ENCODE measurements around the gene YES1.
"Not testable (repeated sequence)": the region's sequence is repeated elsewhere in the genome, so short reads cannot be mapped to it uniquely, and the experiment has no call there.

The YES1 gene

DNA sequence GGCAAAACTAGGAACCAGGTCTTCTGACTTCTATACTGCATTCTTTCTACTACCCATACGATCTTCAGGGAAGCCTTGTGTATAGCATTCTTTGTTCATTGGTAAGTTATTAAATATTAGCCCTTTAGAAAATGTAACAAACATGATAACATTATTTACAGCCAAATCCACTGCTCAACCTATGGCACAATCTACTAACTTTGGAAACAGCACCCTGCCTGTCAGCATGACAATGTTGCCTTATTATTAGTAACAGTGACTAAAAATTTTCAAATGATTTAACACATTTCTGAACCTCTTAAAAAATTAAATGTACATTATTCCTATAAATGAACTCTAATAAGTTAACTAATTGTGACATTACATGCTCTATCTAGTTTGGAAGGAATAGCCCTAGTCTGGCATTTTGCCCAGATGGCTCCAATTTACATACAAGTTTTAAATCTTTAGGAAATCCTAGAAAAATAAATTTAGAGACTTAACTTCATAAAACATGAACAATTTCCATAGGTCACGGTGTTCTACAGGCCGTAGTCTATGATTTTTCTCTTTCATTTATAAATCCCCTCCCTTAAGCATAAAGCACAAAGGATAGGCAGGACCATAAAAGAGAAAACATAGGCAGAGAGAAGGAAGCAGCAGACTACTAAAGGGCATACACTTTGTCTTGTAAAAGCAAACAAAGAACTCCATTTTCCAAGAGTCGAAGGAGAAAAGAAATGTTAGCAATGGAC is 33.7 kb downstream of the YES1 start:
- no peak for DNase-seq

DNA sequence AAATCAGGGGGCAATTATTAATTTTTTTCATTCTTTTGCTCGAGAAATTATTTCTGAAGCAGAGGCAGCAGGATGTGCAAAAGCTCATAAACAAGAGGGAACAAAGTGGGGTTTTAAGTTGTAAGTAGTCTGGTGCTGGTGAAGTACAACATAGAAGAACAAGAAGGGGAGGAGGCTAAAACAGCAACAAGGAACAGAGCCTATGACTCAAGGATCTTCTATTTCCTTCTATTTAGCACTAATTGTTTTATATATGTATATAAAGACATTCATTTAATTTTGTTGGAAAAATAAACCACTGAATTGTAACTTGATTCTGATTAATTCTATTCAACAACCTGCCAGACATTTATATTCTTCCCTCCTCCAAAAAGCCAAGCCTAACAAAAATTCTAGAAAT is 35.0 kb downstream of the YES1 start:
- DNase-seq: no peak

DNA sequence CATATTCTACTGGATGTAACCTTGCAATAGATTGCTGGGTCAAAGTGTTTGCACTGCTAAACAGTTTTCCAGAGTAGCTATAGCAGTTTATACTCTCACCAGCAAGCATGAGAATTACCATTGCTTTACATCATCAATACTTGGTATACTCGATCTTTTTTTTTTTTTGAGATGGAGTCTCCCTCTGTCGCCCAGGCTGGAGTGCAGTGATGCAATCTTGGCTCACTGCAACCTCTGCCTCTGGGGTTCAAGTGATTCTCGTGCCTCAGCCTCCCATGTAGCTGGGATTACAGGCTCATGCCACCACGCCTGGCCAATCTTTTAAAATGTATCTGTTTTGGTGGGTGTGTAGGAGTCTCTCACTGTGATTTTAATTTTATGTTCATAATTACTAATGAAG is 36.0 kb downstream of the YES1 start:
- not testable (repeated sequence) for DNase-seq

DNA sequence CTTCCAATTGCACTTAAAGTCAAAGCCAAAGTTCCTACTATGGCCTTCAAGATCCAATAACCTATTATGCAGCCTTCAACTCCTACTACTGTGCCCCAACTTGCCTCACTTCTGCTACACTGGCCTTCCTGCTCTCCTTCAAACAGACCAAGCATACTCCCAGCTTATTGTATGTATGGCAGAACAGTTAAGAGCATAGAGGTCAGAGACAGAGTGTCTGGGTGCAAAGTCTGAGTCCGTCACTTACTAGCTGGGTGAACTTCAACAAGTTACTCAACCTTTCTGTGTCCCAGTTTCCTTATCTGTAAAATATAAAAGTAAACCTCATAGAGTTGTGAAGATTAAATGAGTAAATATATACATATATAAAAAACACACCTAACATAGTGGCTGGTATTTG is 37.2 kb downstream of the YES1 start:
- DNase-seq: no peak

DNA sequence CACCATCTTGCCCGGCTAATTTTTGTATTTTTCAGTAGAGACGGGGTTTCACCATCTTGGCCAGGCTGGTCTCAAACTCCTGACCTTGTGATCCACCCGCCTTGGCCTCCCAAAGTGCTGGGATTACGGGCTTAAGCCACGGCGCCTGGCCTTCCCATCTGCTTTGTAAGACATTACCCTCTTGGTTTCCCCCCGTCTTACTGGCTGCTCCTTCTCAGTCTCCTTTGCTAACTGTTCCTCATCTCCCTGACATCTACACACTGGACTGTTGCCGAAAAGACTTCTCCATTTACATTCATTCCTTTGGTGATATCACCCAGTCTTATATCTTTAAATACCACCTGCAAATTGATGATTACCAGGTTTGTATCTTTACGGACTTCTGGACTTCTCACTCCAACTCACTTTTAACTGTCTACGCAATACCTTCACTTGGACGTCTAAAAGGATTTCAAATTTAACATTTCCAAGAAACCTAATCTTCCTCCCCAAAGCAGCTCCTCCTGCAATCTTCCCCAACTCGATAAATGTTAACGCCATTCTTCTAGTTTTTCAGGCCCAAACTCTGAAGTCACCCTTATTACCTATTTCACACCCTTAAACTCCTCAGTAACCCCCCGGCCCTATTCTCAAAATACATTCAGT is 37.9 kb downstream of the YES1 start:
- no peak for DNase-seq

DNA sequence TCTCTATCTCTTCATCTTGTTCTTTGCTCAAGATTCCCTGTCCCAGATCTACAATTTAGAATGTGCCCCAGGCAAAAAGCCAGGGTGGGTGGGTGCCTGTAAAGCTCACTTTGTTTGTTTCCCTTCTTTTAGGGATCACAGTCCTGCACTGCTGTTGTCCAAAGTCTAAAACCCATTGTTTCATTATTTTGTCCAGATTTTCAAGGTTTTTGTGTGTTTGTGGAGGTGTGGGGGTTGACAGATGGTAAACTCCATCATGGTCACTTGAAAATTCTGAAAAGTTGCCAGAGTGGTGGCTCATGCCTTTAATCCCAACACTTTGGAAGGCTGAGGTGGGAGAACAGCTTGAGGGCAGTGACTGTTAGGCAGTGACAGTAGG is 41.5 kb downstream of the YES1 start:
- no peak for DNase-seq

DNA sequence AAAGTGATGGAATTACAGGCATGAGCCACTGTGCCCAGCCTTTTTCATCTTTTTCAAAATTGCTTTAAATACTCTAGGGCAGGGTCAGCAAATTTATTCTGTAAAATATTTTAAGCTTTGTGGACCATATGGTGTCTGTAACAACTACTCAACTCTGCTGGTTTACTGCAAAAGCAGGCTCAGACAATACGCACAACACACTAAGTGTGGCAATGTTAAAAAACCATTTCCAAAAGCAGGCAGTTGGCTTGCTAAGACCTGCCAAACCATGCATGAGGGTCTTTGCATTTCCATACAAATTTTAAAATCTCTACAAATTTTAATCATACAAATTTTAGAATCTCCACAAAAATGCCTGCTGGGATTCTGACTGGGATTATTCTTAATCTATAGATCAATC is 44.1 kb downstream of the YES1 start:
- no peak for DNase-seq

DNA sequence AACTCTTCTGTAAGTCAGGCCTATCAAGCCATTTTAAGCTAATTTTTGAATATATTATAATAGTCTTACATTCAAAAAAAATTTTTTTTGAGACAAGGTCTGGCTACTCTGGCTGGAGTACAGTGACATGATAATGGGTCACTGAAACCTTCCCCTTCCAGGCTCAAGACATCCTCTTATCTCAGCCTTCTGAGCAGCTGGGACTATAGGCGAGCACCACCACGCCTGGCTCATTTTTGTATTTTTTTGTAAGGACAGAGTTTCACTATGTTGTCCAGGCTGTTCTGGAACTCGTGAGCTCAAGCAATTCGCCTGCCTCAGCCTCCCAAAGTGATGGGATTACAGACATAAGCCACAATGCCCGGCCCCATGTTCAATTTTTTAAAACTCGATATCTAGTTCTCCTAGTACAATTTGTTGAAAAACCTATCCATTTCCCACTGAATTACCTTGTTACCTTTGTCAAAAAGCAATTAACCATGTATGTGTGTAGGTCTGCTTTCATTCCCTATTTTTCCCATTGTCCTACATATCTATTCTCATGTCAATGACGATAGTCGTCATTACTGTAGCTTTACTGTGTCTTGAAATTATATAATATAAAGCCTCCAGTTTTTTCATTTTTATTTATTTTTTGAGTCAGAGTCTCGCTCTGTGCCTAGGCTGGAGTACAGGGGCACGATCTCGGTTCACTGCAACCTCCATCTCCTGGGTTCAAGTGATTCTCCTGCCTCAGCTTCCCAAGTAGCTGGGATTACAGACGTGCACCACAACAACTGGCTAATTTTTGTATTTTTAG is 44.8 kb downstream of the YES1 start:
- no peak for DNase-seq

DNA sequence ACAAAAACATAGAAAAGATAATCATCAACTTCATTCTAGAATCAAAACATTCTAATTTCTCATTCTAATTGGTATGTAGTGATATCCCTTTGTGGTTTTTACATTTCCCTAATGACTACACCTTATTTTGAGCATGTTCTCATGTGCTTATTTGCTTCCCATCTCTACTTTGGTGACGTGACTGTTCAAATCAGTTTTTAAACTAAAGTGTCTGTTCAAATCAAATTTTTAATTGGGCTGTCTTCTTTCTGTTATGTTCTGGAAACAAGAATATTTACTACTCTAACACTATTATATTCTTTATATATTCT is 45.5 kb downstream of the YES1 start:
- no peak for DNase-seq

DNA sequence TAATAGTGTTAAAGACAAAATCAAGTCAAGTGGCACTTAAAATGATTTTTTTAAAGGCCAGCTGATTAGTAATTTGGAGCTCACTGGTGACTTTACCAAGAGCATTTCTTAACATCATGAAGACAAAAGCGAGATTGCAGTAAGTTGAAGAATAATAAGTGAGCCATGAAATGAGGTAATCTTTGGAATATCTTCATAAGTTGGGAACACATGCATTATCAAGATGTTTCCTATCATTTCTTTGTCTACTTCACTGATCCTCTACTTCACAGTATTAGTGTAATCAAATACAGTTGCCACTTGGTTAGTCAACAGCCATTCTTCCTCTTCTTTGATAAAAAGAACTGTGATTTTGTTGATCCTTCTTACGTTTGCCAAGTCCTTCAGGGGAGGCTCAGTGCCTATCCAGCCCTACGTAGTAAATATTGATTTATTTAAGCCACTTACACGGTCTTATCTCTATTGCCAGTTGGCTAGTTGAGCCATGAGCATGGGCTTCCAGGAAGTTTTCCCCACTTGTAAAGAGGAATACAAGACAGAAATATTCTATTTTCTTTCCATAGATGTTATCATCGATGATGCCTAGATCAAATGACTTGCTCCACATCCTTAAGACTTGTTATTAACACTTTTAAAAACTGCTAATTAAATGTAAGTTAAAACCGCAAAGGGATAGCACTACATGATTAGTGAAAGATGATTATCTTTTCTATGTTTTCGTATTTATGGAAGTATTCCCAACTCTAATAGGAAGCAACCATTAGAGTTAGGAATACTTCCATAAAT is 46.1 kb downstream of the YES1 start:
- DNase-seq: no peak

DNA sequence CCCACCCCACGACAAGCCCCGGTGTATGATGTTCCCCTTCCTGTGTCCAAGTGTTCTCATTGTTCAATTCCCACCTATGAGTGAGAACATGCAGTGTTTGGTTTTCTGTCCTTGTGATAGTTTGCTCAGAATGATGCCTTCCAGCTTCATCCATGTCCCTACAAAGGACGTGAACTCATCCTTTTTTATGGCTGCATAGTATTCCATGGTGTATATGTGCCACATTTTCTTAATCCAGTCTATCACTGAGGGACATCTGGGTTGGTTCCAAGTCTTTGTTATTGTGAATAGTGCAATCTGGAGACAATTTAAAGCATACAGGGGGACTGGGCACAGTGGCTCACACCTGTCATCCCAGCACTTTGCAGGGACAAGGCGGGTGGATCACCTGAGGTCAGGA is 52.2 kb downstream of the YES1 start:
- not testable (repeated sequence) for DNase-seq

DNA sequence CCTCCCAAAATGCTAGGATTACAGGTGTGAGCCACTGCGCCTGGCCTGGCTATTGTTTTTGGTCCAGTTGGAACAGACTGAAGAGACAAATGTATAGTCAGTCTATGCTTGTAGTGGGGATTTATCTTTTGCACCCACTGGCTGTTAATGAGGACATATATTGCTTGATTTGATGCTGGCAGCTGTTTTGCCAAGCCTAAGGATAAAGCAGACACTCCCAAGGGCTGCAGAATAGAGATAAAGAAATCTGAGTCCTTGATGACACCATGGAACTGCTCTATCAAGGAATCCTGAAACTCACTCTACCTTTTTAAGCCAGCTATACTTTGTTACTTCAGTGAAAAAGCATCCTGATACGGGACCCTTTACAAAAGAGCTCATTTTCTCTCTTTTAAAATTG is 56.5 kb downstream of the YES1 start:
- no peak for DNase-seq

DNA sequence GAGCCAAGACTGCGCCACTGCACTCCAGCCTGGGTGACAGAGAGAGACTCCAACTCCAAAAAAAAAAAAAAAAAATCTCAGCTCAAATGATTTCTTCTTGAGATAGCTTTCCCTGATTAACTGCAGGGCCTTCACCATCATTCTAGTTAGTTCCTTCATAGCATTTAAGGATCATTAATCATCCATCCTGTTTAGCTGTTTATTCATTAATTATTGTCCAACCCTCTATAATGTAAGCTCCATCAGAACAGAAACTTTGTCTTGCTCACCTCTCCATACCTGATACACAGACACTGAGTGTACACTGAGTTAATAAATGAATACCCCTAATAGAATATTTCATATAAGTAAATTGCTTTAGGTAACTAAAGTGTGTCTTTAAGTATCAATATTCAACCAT is 57.4 kb downstream of the YES1 start:
- DNase-seq: no peak

DNA sequence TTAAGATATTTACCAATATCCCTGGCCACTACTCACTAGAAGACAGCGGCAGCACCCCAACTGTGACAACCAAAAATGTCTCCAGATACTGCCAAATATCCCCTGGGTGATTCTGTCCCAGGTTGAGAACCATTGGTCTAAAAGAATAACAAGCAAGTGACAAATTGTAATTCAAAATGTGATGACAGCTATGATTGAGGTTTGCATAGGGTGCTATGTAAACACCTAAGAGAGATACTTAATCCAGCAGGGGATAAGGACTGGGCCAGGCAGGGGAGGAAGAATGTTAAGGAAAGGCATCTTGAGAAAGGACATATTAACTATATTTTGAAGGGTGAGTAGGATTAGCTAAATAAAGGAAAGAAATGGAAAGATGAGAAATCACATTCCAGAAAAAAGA is 61.6 kb downstream of the YES1 start:
- no peak for DNase-seq

DNA sequence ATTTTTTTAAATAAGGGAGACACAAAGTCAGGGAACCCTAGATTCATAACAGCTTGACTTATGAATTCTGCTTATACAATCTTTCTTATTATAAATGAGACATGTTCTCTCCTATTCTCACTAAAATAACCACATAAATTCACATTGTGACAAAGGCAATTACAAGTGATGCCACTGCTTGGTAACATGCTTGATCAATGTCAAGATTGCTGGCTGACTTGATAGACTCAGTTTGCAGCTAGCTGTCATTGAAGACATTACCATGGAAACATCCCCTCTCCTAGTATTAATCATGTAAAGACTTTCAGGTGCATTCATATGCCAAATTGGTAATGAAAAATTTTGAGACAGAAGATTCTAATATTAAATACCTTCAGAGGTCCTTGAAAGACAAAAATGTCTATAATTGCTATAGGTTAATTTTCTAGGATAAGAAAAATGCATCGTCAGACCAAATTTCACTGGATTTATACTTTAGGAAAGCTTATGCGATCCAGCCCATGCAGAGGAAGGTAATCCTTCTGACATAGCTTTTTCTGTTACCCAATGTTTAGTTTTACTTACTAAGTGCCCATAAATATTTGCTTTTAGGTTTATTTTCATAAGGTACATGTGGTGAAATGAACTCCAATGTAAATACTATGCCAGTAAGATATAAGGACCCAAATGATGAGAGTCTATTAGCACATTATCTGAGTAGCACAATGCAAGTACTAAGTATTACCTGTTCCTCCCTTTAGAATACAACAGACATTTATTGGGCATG is 67.0 kb downstream of the YES1 start:
- DNase-seq: no peak

DNA sequence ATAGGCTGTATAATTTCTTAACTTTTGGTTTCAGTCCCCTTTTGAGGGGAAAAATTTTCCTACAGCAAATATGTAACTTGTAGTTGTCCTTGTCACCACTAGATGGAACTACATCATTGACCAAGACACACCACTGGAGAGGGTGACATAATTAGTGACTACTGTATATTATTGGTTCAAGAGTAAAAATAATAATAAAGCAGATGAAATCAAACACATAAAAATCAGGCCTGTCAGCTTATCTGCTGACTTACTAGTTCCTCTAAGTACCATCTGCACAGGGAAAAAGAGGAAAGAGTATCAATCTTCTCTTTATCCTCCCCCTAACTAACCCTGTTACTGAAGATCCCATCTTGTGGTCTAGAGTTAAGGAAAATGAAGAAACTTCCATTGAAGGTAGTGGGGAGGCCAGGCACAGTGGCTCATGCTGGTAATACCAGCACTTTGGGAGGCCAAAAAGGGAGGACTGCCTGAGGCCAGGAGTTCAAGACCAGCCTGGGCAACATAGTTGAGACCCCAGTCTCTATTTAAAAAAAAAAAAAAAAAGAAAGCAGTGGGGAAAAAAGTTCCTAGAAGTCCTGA is 70.0 kb downstream of the YES1 start:
- DNase-seq: no peak

DNA sequence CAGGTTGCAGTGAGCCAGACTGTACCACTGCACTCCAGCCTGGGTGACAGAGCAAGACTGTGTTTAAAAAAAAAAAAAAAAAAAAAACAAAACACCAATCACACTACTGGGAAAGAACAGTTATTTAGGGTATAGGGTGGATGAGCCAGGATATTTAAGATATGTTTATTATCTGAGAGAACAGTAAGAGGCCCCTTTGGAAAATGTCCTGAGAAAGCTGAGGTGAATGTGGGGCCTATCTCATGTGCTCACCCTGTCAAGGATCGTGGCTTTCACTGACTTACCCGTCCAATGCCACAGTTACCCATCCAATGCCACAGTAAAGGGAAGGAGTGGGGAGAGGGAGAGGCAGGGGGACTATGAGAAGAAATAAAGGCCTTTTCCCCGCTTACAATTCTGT is 79.7 kb downstream of the YES1 start:
- DNase-seq: no peak

DNA sequence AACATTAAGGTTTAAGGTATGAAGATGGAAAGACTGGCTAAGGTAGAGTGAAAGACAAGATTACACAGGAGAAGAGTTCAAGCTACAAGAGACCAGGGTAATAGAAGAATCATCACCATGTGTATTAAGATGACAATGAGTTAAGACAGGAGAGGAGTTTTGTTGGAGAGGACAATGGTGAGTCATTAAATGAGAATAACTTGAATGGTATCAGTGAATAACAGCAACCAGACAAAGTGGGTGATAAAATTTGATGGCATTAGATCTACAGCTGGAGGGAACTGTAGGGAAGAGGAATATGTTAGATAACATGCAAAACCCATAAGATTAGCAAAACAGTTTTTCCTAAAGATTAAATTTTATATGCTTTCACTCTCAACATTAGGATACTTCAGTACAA is 80.9 kb downstream of the YES1 start:
- no peak for DNase-seq

DNA sequence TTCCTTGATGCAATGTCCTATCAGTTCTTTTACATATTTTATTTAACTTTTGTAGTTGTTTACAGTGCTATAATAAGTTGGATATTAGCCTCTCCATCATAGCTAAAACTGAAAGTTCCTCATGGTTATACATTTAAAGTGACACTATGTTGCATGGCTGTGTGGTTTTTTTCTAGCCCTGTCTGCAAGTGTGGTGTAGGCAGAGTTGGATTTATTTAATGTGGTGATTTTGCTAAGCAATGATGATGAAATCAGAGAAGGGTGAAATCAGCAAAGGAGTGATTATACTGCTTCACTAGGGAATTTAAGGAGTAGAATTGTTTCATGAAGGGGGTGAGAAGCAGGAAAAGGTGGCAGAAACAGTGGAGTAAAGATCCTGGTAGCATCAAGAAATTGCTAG is 81.3 kb downstream of the YES1 start:
- no peak for DNase-seq

DNA sequence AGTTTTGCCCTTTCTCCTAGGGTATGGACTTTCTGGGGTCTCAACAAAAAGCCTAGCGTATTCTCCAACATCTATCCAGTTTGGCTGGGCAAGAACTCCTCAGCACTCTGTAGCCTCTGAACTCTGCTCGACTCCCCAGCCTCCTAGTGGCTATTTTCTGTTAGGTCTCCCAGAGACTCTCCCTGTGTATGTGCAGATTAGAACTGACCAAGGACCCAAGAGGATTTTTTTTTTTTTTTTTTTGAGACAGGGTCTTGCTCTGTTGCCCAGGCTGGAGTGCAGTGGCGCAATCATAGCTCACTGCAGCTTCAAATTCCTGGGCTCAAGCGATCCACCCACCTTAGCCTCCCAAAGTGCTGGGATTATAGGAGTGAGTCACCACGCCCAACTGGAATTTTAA is 81.9 kb downstream of the YES1 start:
- not testable (repeated sequence) for DNase-seq

DNA sequence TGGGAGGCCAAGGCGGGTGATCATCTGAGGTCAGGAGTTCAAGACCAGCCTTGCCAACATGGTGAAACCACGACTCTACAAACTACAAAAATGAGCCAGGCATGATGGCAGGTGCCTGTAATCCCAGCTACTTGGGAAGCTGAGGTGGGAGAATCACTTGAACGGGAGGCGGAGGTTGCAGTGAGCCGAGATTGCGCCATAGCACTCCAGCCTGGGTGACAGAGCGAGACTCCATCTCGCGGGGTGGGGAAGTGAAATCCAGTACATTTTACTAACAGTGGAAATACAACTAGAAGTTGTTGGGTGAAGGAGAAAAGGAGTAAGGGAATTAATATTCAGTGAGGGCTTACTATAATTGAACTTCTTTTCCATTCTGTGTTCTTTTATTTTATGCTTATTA is 86.4 kb downstream of the YES1 start:
- no peak for DNase-seq

DNA sequence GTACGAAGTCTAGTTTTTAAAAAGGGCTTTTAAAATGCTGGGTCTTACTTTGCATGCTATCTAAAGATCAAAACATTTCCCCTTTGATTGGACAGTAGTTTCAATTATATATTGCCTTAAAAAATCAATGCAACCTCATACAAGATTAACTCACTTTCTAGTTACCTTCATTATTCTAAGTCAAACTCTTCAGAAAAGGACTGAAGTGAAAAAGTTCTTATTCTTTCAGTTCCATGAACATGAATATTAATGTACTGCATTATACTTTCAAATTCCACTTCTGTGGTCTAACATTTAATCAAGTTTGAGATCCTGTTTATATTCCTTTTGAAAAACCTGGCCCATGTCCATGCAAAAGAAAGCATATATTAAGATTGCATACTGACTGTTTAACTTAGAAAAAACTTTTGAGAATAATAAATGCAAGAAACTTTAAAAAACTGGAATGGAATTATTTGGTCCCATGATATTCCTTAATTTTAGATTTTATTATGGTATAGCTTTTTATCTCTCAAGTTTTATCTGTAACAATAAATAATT is 88.4 kb downstream of the YES1 start:
- DNase-seq: no peak

Measured in T-helper 9 cell (primary cell).